K562 (cell line): ENCODE results near the gene DCP2. TPM values are rescaled to one million over a fixed set of nuclear protein-coding genes. Genes with fewer than 3 reads are reported as not detected.

Source experiments
- ATAC-seq: fragments of 200-7000 bp; cut with Tn5 transposase; 3 replicates; pipeline ENCODE4 v1.9.1; 2020; ENCODE audit warnings: moderate library complexity
- BruUV-seq: library from RNA; stranded (reverse); fragments of 400-500 nt; replicated peaks from 2 replicates; lab custom pipeline; 2021; lab: Mats Ljungman, UMichigan
- CTCF ChIA-PET: fragments of 300-600 bp; formaldehyde crosslinking; extraction: SDS; loops from one replicate; lab custom pipeline; 2021; ENCODE audit warnings: low intra/inter-chr PET ratio; lab: Yijun Ruan, JAX
- POLR2A ChIA-PET: fragments of 300-600, 350-650 bp; sonication (Branson Sonifier 250); formaldehyde crosslinking; extraction: SDS; loops from one replicate; lab custom pipeline; 2021; ENCODE audit warnings: antibody characterized with exemption, inconsistent platforms; lab: Yijun Ruan, JAX
- DNase-seq, 4 experiments: peaks; one replicate each; pipeline versions ENCODE4 v3.0.0 to v3.0.0-alpha.2; 2011 to 2018; ENCODE audit warnings: low spot score in 3 of 4, mixed read lengths in 3 of 4; ENCODE audit errors: extremely low read depth in 1 of 4
- FAIRE-seq: peaks from 2 replicates; lab custom pipeline; 2011; peaks lifted over from hg19 to GRCh38; lab: Jason Lieb, UNC
- H2AFZ ChIP-seq: 2 replicates; pipeline ENCODE4 v1.6.0; 2011; ENCODE audit warnings: low read depth, low read length, control low read depth, inconsistent platforms
- H3K27ac ChIP-seq: fragments of 200-600 bp; 3 replicates; pipeline ENCODE4 v1.8.0; 2011; ENCODE audit warnings: low read depth, mild to moderate bottlenecking, control low read depth, inconsistent platforms, low read length, moderate library complexity, mixed read lengths; ENCODE audit errors: extremely low read depth
- H3K27me3 ChIP-seq, 2 experiments: fragments of 300-600 bp in 1 of 2; 2 replicates in 1 of 2; 3 replicates in 1 of 2; pipeline versions ENCODE4 v1.6.0 to v1.8.0; 2011; ENCODE audit warnings: inconsistent platforms in 2 of 2, low read length in 2 of 2, mild to moderate bottlenecking in 1 of 2, mixed read lengths in 1 of 2, moderate library complexity in 1 of 2; ENCODE audit not compliant: control insufficient read depth in 2 of 2, insufficient read depth in 2 of 2
- H3K36me3 ChIP-seq: fragments of 300-600 bp; 3 replicates; pipeline ENCODE4 v1.8.0; 2011; ENCODE audit warnings: mild to moderate bottlenecking, low read length, inconsistent platforms; ENCODE audit not compliant: control insufficient read depth, insufficient read depth
- H3K4me1 ChIP-seq, 2 experiments: fragments of 200-600 bp in 1 of 2; replicated peaks in 1 of 2; 2 replicates in 1 of 2; 3 replicates in 1 of 2; pipeline versions ENCODE4 v1.5.1 to v1.8.0; 2011; ENCODE audit warnings: inconsistent platforms in 2 of 2, low read length in 2 of 2, mild to moderate bottlenecking in 1 of 2, mixed read lengths in 1 of 2, moderate library complexity in 1 of 2; ENCODE audit not compliant: control insufficient read depth in 2 of 2, insufficient read depth in 2 of 2
- H3K4me2 ChIP-seq: 2 replicates; pipeline ENCODE4 v1.6.1; 2011; ENCODE audit warnings: low read length, control low read depth, inconsistent platforms, mixed read lengths; ENCODE audit not compliant: insufficient read depth
- H3K4me3 ChIP-seq: fragments of 200-600 bp; sonication (generic), shearing (Covaris generic); 2 replicates; pipeline ENCODE4 v1.5.1; 2016; ENCODE audit warnings: control low read depth, inconsistent platforms
- H3K79me2 ChIP-seq: fragments of 200-600 bp; 3 replicates; pipeline ENCODE4 v1.8.0; 2011; ENCODE audit warnings: low read length, inconsistent platforms; ENCODE audit not compliant: control insufficient read depth, insufficient read depth
- H3K9ac ChIP-seq, 2 experiments: 2 replicates each; pipeline versions ENCODE4 v1.6.0 to v1.6.1; 2011; ENCODE audit warnings: low read depth in 2 of 2, low read length in 2 of 2, control low read depth in 1 of 2, inconsistent platforms in 1 of 2, mild to moderate bottlenecking in 1 of 2, mixed read lengths in 1 of 2; ENCODE audit not compliant: insufficient read depth in 1 of 2
- H3K9me1 ChIP-seq: one replicate; pipeline ENCODE4 v1.6.0; 2011; ENCODE audit warnings: inconsistent platforms, mild to moderate bottlenecking, low read length, moderate library complexity; ENCODE audit not compliant: control insufficient read depth, insufficient read depth
- H3K9me3 ChIP-seq: replicated peaks from 2 replicates; pipeline ENCODE4 v1.5.1; 2011; ENCODE audit warnings: low read depth, low read length, inconsistent platforms; ENCODE audit not compliant: control insufficient read depth, insufficient read depth
- H4K20me1 ChIP-seq: replicated peaks from 2 replicates; pipeline ENCODE4 v1.6.1; 2011; ENCODE audit warnings: low read length, inconsistent platforms, mixed read lengths; ENCODE audit not compliant: control insufficient read depth, insufficient read depth
- AFF1 ChIP-seq, 2 experiments: fragments of 450-650 bp; IDR thresholded peaks; 2 replicates each; pipeline ENCODE4 v1.6.1; 2018; ENCODE audit warnings: mild to moderate bottlenecking in 2 of 2, low read depth in 1 of 2; ENCODE audit not compliant: partially characterized antibody in 2 of 2
- ARID3A ChIP-seq: IDR thresholded peaks from 2 replicates; pipeline ENCODE4 v1.6.1; 2012; ENCODE audit warnings: low read depth, low read length, improper control_type of control experiment, borderline replicate concordance
- ARNT ChIP-seq, 2 experiments: fragments of 450-650 bp; IDR thresholded peaks; 2 replicates each; pipeline ENCODE4 v1.6.1; 2016; ENCODE audit warnings: mild to moderate bottlenecking in 1 of 2
- CREM ChIP-seq: IDR thresholded peaks from 2 replicates; pipeline ENCODE4 v1.6.1; 2014; ENCODE audit warnings: antibody characterized with exemption, low read depth
- E2F5 ChIP-seq: sonication (generic); formaldehyde crosslinking; IDR thresholded peaks from 2 replicates; pipeline ENCODE4 v1.8.0; 2022; ENCODE audit warnings: mild to moderate bottlenecking, missing genetic modification reagents
- ERF ChIP-seq: fragments of 450-650 bp; formaldehyde crosslinking; IDR thresholded peaks from 2 replicates; pipeline ENCODE4 v1.4.0; 2020; ENCODE audit warnings: mild to moderate bottlenecking, mixed read lengths
- ILK ChIP-seq: fragments of 450-650 bp; IDR thresholded peaks from 2 replicates; pipeline ENCODE4 v1.6.1; 2016; ENCODE audit warnings: missing genetic modification characterization, low read depth, mild to moderate bottlenecking, missing compliant biosample characterization, moderate library complexity, borderline replicate concordance
- L3MBTL2 ChIP-seq: fragments of 450-650 bp; IDR thresholded peaks from 2 replicates; pipeline ENCODE4 v1.6.1; 2016; ENCODE audit warnings: mild to moderate bottlenecking, moderate library complexity
- RAD51 ChIP-seq: fragments of 450-650 bp; IDR thresholded peaks from 2 replicates; pipeline ENCODE4 v1.7.1; 2016; ENCODE audit warnings: low read depth, mild to moderate bottlenecking, borderline replicate concordance
- RBM25 ChIP-seq: fragments of 200-400 bp; formaldehyde crosslinking; IDR thresholded peaks from 2 replicates; pipeline ENCODE4 v1.6.1; 2018; ENCODE audit warnings: low read length, low read depth, moderate library complexity; ENCODE audit not compliant: severe bottlenecking
- TAF1 ChIP-seq: IDR thresholded peaks from 2 replicates; pipeline ENCODE4 v1.6.1; 2011; ENCODE audit warnings: mild to moderate bottlenecking, low read length, moderate library complexity; ENCODE audit not compliant: insufficient read depth, control insufficient read depth, severe bottlenecking; ENCODE audit errors: extremely low read depth
- ZBTB7A ChIP-seq: IDR thresholded peaks from 2 replicates; pipeline ENCODE4 v1.6.1; 2011; ENCODE audit warnings: low read depth, mild to moderate bottlenecking, low read length, moderate library complexity, borderline replicate concordance; ENCODE audit not compliant: control insufficient read depth
- ZC3H11A ChIP-seq: IDR thresholded peaks from 2 replicates; pipeline ENCODE4 v1.6.1; 2012; ENCODE audit warnings: low read depth, low read length, improper control_type of control experiment
- ZKSCAN1 ChIP-seq: fragments of 150-350 bp; IDR thresholded peaks from 2 replicates; pipeline ENCODE4 v1.6.1; 2016; ENCODE audit warnings: low read depth, low read length
- ZNF24 ChIP-seq: fragments of 450-650 bp; IDR thresholded peaks from 2 replicates; pipeline ENCODE4 v1.6.1; 2016
- WGBS: fragments of 100-300 bp; shearing (Covaris generic); methylation state at CpG from one replicate; pipeline ENCODE4 v1.1.6; 2016; ENCODE audit warnings: low coverage, mixed read lengths; ENCODE audit not compliant: insufficient coverage; ENCODE audit errors: missing lambda C conversion rate; 5-methylcytosine and 5-hydroxymethylcytosine counted together
- in situ Hi-C: fragments of 300-500 bp; cut with MboI; formaldehyde crosslinking; loops from 4 replicates; pipeline ENCODE4 v1.15.0; 2018; ENCODE audit warnings: inconsistent platforms, mixed read lengths
- intact Hi-C: fragments of 100-400 bp; cut with micrococcal nuclease; formaldehyde crosslinking; loops from 2 replicates; pipeline ENCODE4 v1.14.2; 2022
- polyA plus RNA-seq, 8 experiments: library from polyadenylated mRNA; depleted of rRNA in 4 of 8; stranded (reverse) in 5 of 8; unstranded in 3 of 8; fragments of >200 nt; fragmentation: Nextera tagmentation in 2 of 8; fragmentation: Illumina TruSeq in 1 of 8; extraction: Ambion mirVana in 2 of 8; extraction: Trizol in 1 of 8; gene quantifications; 2 replicates each; pipeline versions ENCODE4 v1.2.1 to v1.2.3, GENCODE V29; 2011 to 2014; ENCODE audit warnings: inconsistent platforms in 1 of 8, missing spikeins in 1 of 8
- total RNA-seq, 7 experiments: library from RNA; depleted of rRNA in 6 of 7; stranded (reverse); fragments of >200 nt in 6 of 7; fragmentation: Illumina TruSeq in 2 of 7; extraction: Trizol in 2 of 7; gene quantifications; 2 replicates each; pipeline versions ENCODE4 v1.2.1 to v1.2.3, GENCODE V29; 2011 to 2021; ENCODE audit warnings: low replicate concordance in 1 of 7

Gene DCP2
- total and polyA plus RNA-seq, 9 of the 15 experiments (the other 6 are each of a cell fraction or from before 2014, with no cell fraction given) = 25.9 to 109 (median 46.7) TPM

- WGBS = 24% methylated on average over 11 of the region's 11 CpGs
- Histone ChIP-seq H3K9me3 (no peaks in the 10 kb centered on the region), H3K27me3 (no peaks in the 10 kb centered on the region), H3K79me2 (no peaks in the 10 kb centered on the region), H3K9me1 (no peaks in the 10 kb centered on the region), H2AFZ (peak overlapping the region; percentile 86), H3K4me2 (peak overlapping the region; percentile 70), H3K4me1 (peaks cover 37 to 45% of the 10 kb centered on the region in 2 experiments), H4K20me1 (no peaks in the 10 kb centered on the region), H3K4me3 (no peak overlapping the region), H3K27ac (peak overlapping the region; percentile 56), H3K9ac (peak overlapping the region in 1 of 2 experiments; percentile 40; a peak in 2 of 4 replicates), H3K36me3 (no peaks in the 10 kb centered on the region)
- ChIA-PET CTCF (no interaction called here), POLR2A (interaction anchor here (0.6 kb wide), 1 partner anchor 215 kb away, joined by 4 read pairs; no protein-coding TSS in a partner anchor)
- DNase-seq (peak in 2 of 4 experiments; percentile 58 to 70), ATAC-seq (peak; percentile 41), FAIRE-seq (peak; percentile 80)
- no TSS peak for BruUV-seq
- intact Hi-C loops (no loop called here), in situ Hi-C loops (no loop called here)
- TF ChIP-seq CREM (0 out of 2 replicates have a peak, but pooled peaks have one; percentile 35), ZC3H11A (no peak), TAF1 (no peak), E2F5 (no peak), ILK (tag) (no peak), AFF1 (IDR thresholded peaks at IDR 0.05; ENCODE audit: low read depth in 1 of 2, partially characterized antibody in 2 of 2) (no peak), ZBTB7A (no peak), ARID3A (no peak), ARNT (IDR thresholded peaks at IDR 0.05) (no peak), RAD51 (no peak), ZNF24 (no peak), ERF (no peak), ZKSCAN1 (no peak), L3MBTL2 (no peak), RBM25 (no peak)
Observed at GRCh38 chr5:113047733-113048652, 71.4 kb downstream of the DCP2 start.
